Right cardiac atrium (tissue), 5 donors: Measurements from ENCODE around the gene TBL1X. TPM values are rescaled to one million over a fixed set of nuclear protein-coding genes. Genes with fewer than 3 reads are reported as not detected.
A peak's percentile ranks its signal among the peaks of the same experiment; 100 is the strongest.

ENCODE experiments used
- ATAC-seq, 2 donors: fragments of 200-7000 bp; cut with Tn5 transposase; one replicate each; pipeline versions ENCODE4 v1.8.0 to v1.9.1; 2020; ENCODE audit warnings: moderate library complexity in 2 of 2, mild to moderate bottlenecking in 1 of 2
- DNase-seq, 3 donors: peaks; one replicate each; pipeline ENCODE4 v3.0.0-alpha.2; 2020
- H3K27ac ChIP-seq: one replicate; pipeline ENCODE4 v1.5.1; 2013; ENCODE audit warnings: mild to moderate bottlenecking, low read length, control low read depth, moderate library complexity
- H3K27me3 ChIP-seq: one replicate; pipeline ENCODE4 v1.6.1; 2013; ENCODE audit not compliant: control insufficient read depth, insufficient read depth
- H3K4me1 ChIP-seq: one replicate; pipeline ENCODE4 v1.6.1; 2013; ENCODE audit warnings: low read length; ENCODE audit not compliant: control insufficient read depth, insufficient read depth
- H3K4me3 ChIP-seq: one replicate; pipeline ENCODE4 v1.5.1; 2013; ENCODE audit warnings: low read length, control low read depth
- H3K9me3 ChIP-seq: one replicate; pipeline ENCODE4 v1.6.1; 2013; ENCODE audit warnings: low read length; ENCODE audit not compliant: control insufficient read depth
- WGBS: extraction: QIAGEN DNeasy Blood & Tissue Kit; methylation state at CpG from one replicate; pipeline ENCODE4 v1.1.7; 2013; 5-methylcytosine and 5-hydroxymethylcytosine counted together
- intact Hi-C, 4 donors: fragments of 100-400 bp; cut with DNase I; formaldehyde crosslinking; loops; one replicate each; pipeline versions ENCODE4 v1.11.0 to v1.14.0; 2022 to 2023
- polyA plus RNA-seq: library from polyadenylated mRNA; stranded (reverse); fragments of 200-250 nt; gene quantifications from one replicate; pipeline ENCODE4 v1.2.3, GENCODE V29; 2013
- total RNA-seq, 4 donors: library from RNA; stranded (reverse); fragmentation: NEBNext Ultra II Directional; extraction: Animal tissue kit (Norgen Biotek cat#: 25700); gene quantifications; one replicate each; pipeline ENCODE4 v1.2.1, GENCODE V29; 2021
- donor health status: healthy with polysubstance abuse.
- donor health status: DM: no; HTN: yes; CAD: no.
- donor health status: DM: no; HTN: no; CAD: no.
- donor health status: DM: no; HTN: yes; CAD: no; lungs with severe emphysema.
- donor health status: DM: yes; HTN: yes; CAD: no.

Gene TBL1X
- total and polyA plus RNA-seq, 5 donors: 5.1 to 16.3 (median 13.4) TPM

- Histone ChIP-seq H3K4me1 (peaks cover 3% of the 10 kb centered on the region), H3K27ac (no peak overlapping the region), H3K4me3 (no peak overlapping the region), H3K27me3 (no peaks in the 10 kb centered on the region), H3K9me3 (no peaks in the 10 kb centered on the region)
- intact Hi-C loops: no loop called here
- DNase-seq: no peak
- WGBS: 73% methylated on average over 7 of the region's 7 CpGs
- no peak for ATAC-seq
Measured at GRCh38 chrX:9609499-9609898, 144.6 kb downstream of the TBL1X start.

GRCh38 chrX:9609987-9610386, 145.1 kb downstream of the TBL1X start:
- intact Hi-C loops: loop anchor here in 1 of 4 donors (5.0 kb wide), 1 partner anchor 138 kb away; no protein-coding TSS in a partner anchor
- no peak overlapping the region for H3K27ac ChIP-seq
- 56% methylated on average over 3 of the region's 3 CpGs for WGBS
- H3K4me3 ChIP-seq: no peak overlapping the region
- no peaks in the 10 kb centered on the region for H3K9me3 ChIP-seq
- H3K27me3 ChIP-seq: no peaks in the 10 kb centered on the region
- ATAC-seq: no peak
- peaks cover 3% of the 10 kb centered on the region for H3K4me1 ChIP-seq
- no peak for DNase-seq

DNA sequence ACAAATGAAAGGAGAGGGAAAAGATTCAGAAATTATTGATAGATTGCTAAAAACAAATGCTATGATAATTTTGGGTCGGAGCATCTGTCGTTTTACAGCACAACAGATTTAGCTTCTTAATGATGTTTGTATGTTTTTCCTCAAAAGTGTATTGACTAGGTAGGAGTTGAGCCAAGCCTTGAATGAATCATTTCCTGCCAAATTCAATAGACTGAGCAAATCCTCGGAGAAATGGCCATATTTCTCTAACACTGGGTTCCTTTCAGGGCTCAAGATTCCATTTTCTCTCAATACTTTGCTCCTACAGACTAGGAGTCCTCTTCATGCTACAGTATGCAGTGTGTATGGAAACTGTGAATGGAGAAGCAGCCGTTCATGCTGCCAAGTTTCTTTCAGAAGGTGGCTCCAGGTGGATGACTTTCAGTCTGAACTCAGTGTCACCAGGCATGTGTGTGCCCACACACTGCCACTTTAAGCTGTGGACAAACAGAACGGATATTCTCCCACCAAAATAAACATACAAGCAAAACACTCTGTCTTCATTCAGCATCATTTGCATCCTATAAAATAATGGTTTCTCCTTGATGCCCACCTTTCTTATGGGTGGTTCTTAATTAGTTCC, 146.0 kb downstream of the TBL1X start:
- intact Hi-C loops: loop anchor here in 1 of 4 donors (5.0 kb wide), 1 partner anchor 139 kb away; no protein-coding TSS in a partner anchor
- ATAC-seq (peak in 1 of 2 donors; percentile 51), DNase-seq (no peak)
- 26% methylated on average over 5 of the region's 5 CpGs for WGBS
- H3K27me3 ChIP-seq: no peaks in the 10 kb centered on the region
- H3K4me1 ChIP-seq: peaks cover 3% of the 10 kb centered on the region
- no peak overlapping the region for H3K27ac ChIP-seq
- H3K4me3 ChIP-seq: no peak overlapping the region
- no peaks in the 10 kb centered on the region for H3K9me3 ChIP-seq

- H3K27ac ChIP-seq: no peak overlapping the region
- no peak for DNase-seq
- intact Hi-C loops: loop anchor here in 1 of 4 donors (5.0 kb wide), 1 partner anchor 139 kb away; no protein-coding TSS in a partner anchor
- peaks cover 3% of the 10 kb centered on the region for H3K4me1 ChIP-seq
- no peaks in the 10 kb centered on the region for H3K9me3 ChIP-seq
- 88% methylated on average over 16 of the region's 16 CpGs for WGBS
- ATAC-seq: no peak
- H3K27me3 ChIP-seq: no peaks in the 10 kb centered on the region
- no peak overlapping the region for H3K4me3 ChIP-seq
Measured at GRCh38 chrX:9611436-9612145, 146.7 kb downstream of the TBL1X start.

- intact Hi-C loops: loop anchor here in 1 of 4 donors (5.0 kb wide), 1 partner anchor 140 kb away; no protein-coding TSS in a partner anchor
- no peak for ATAC-seq
- WGBS: 86% methylated on average over 4 of the region's 4 CpGs
- Histone ChIP-seq H3K9me3 (no peaks in the 10 kb centered on the region), H3K27ac (no peak overlapping the region), H3K4me3 (no peak overlapping the region), H3K4me1 (peaks cover 3% of the 10 kb centered on the region), H3K27me3 (no peaks in the 10 kb centered on the region)
- no peak for DNase-seq
Measured at GRCh38 chrX:9612146-9612505, 147.3 kb downstream of the TBL1X start.

- intact Hi-C loops: loop anchor here in 1 of 4 donors (5.0 kb wide), 1 partner anchor 142 kb away; no protein-coding TSS in a partner anchor
- WGBS: 45% methylated on average over 1 of the region's 1 CpG
- Histone ChIP-seq H3K4me3 (no peak overlapping the region), H3K27ac (no peak overlapping the region), H3K9me3 (no peaks in the 10 kb centered on the region), H3K4me1 (peaks cover 2% of the 10 kb centered on the region), H3K27me3 (no peaks in the 10 kb centered on the region)
- DNase-seq (no peak), ATAC-seq (no peak)
Measured at GRCh38 chrX:9614016-9614415, 149.2 kb downstream of the TBL1X start.

DNA sequence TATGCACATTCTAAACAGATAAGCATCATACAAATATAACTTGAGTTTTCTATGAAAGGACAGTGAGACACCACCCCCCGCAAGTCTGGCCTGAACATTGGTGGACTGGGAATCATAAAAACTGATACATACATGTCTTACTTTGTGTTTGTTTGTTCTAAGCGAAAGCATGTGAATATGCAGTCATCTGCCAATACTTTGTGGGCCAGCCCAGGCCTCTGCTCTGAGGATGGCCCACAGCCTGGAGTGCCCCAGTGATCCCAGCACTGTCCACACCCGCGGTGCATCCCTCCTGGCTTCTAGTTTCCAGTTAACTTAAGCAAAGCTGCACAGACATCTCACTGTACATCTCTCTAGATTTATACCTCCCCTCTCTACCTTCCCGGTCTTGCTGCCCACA, 154.3 kb downstream of the TBL1X start:
- intact Hi-C loops: no loop called here
- Histone ChIP-seq H3K9me3 (no peaks in the 10 kb centered on the region), H3K27ac (no peak overlapping the region), H3K27me3 (no peaks in the 10 kb centered on the region), H3K4me3 (no peak overlapping the region), H3K4me1 (peaks cover 2% of the 10 kb centered on the region)
- 96% methylated on average over 5 of the region's 5 CpGs for WGBS
- DNase-seq (no peak), ATAC-seq (no peak)

GRCh38 chrX:9619581-9619980, 154.7 kb downstream of the TBL1X start:
- intact Hi-C loops: no loop called here
- 96% methylated on average over 12 of the region's 12 CpGs for WGBS
- DNase-seq (no peak), ATAC-seq (no peak)
- Histone ChIP-seq H3K27me3 (no peaks in the 10 kb centered on the region), H3K4me3 (no peak overlapping the region), H3K4me1 (peaks cover 2% of the 10 kb centered on the region), H3K9me3 (no peaks in the 10 kb centered on the region), H3K27ac (no peak overlapping the region)

GRCh38 chrX:9622128-9622527, 157.3 kb downstream of the TBL1X start:
- WGBS: 98% methylated on average over 3 of the region's 3 CpGs
- intact Hi-C loops: no loop called here

DNA sequence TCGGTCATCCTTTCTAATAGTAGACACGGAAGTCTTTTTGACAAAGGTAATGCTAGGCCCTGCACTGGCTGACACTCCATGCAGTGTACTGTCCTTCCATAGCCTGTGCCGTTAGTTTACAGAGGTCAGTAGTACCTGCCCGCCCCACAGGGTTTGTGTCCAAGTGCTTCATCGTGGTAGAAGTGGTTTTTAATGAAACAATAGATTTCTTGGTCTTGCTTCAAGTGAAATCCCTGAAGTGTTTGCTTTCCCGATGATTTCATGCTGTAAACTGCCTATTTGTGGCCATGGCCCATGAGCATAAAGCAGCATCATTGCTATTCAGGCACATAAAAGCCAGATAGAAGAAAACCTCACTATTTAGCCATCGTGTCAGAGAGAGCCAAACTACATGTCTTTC, 161.5 kb downstream of the TBL1X start:
- WGBS: 77% methylated on average over 7 of the region's 7 CpGs
- ATAC-seq: no peak

More at GRCh38 chrX:9622128-9622527, 157.3 kb downstream of the TBL1X start:
- Histone ChIP-seq H3K9me3 (no peaks in the 10 kb centered on the region), H3K27ac (no peak overlapping the region), H3K4me1 (peaks cover 2% of the 10 kb centered on the region), H3K4me3 (no peak overlapping the region), H3K27me3 (no peaks in the 10 kb centered on the region)
- ATAC-seq (no peak), DNase-seq (no peak)

DNA sequence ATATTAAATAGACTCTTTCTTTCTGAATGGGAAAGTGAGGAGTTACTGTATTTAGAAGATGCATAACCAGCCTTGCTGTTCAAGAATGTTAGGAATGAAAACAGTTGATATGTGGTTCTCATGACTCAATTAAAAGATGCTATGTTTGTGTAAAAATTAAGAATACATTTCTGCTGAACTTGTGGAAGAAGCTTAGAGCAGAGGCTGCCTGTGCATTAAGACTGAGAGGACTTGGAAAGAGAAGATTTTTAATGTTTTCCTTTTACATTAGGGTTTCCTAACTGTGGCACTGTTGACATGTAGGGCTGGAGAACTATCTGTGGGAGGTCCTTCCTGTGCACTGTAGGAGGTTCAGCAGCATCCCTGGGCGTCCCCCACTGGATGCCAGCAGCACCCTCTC, 163.1 kb downstream of the TBL1X start:
- no peak for ATAC-seq
- Histone ChIP-seq H3K4me1 (no peaks in the 10 kb centered on the region), H3K27ac (no peak overlapping the region), H3K4me3 (no peak overlapping the region), H3K9me3 (no peaks in the 10 kb centered on the region), H3K27me3 (no peaks in the 10 kb centered on the region)
- WGBS: 50% methylated on average over 1 of the region's 1 CpG
- intact Hi-C loops: no loop called here
- DNase-seq: no peak

More for the DNA sequence above, 161.5 kb downstream of the TBL1X start:
- H3K4me3 ChIP-seq: no peak overlapping the region
- intact Hi-C loops: no loop called here
- H3K27ac ChIP-seq: no peak overlapping the region
- H3K4me1 ChIP-seq: no peaks in the 10 kb centered on the region
- H3K9me3 ChIP-seq: no peaks in the 10 kb centered on the region
- no peaks in the 10 kb centered on the region for H3K27me3 ChIP-seq
- no peak for DNase-seq
